AG09319 (cell line): Measurements from ENCODE around the gene USH2A.

Experiments
- DNase-seq: peaks from one replicate; pipeline ENCODE4 v3.0.0-alpha.2; 2010; ENCODE audit warnings: low read depth; ENCODE audit errors: extremely low read depth
- CTCF ChIP-seq: IDR thresholded peaks from 2 replicates; pipeline ENCODE4 v1.5.1; 2011; ENCODE audit warnings: low read depth, mild to moderate bottlenecking, inconsistent platforms, low read length, moderate library complexity

Gene USH2A

GRCh38 chr1:216410026-216410425 is 13.2 kb downstream of the USH2A start:
- no peak for TF ChIP-seq CTCF
- DNase-seq = no peak

GRCh38 chr1:216390956-216391355 is 32.3 kb downstream of the USH2A start:
- TF ChIP-seq CTCF = no peak
- no peak for DNase-seq

DNA sequence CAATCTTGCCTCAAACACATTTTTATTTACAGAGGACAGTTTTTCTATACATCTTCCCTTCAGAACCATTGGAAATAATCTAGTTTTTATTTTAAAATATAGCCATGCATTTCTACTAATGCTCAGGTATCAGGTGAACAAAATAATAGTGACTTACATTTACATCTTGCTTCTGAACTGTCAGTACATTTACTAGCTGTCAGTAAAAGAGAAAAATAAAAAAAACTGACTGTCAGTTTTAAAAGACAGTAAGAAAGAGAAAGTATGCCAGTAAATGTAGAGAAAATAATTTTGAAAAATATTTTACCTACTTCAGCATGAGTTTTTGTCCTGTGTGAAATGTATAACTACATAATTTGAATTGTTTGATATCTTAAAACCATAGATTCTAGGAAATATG is 33.5 kb downstream of the USH2A start:
- no peak for TF ChIP-seq CTCF
- no peak for DNase-seq

- no peak for DNase-seq
- no peak for TF ChIP-seq CTCF
Measured at GRCh38 chr1:216388558-216388957, 34.7 kb downstream of the USH2A start.

- no peak for TF ChIP-seq CTCF
- DNase-seq = no peak
Measured at GRCh38 chr1:216387782-216388181, 35.5 kb downstream of the USH2A start.

DNA sequence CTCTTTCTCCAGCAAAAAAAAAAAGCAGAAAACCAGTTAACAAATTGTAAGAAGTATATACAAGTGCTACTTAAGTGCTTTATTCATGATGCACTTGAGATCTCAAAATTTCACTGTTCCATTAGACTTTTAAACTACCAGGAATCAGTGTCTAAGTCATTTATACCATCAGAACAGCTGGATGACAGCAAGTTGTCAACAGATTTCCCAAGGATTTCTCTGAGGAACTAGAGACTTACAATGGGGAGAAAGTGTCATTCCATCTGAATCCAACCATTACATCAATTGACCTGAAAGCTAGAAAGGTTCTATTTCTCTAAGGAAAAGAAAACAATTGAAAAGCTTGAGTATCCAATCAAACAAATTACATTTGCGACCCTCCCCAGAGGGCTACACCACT is 43.8 kb downstream of the USH2A start:
- TF ChIP-seq CTCF = no peak
- DNase-seq = no peak

DNA sequence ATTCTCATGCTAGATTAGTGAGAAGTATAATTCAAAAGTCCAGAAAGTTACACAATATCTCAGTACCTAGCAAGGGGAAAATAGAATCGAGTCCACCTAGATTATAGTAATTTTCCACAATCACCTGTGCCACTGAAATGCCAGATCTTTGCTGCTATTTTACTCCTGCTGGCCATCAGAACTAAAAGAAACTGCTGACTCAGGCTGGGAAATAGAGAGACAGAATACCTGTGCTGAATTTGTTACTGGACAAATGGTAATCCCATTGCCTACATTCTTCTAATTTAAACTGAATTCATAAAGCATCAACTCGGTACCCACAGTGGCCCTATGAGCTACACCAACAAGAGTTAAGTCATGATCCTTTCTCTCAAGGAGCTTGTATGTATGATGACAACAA is 55.0 kb downstream of the USH2A start:
- TF ChIP-seq CTCF = no peak
- no peak for DNase-seq
